GM06990 (cell line): ENCODE results near the gene SLC12A2.

Experiments used
- DNase-seq: peaks from one replicate; pipeline ENCODE4 v3.0.0-alpha.2; 2011; ENCODE audit not compliant: insufficient read length; ENCODE audit errors: extremely low read depth
- H3K27me3 ChIP-seq: replicated peaks from 2 replicates; pipeline ENCODE4 v1.6.0; 2011; ENCODE audit warnings: low read length; ENCODE audit not compliant: control insufficient read depth, insufficient read depth
- H3K36me3 ChIP-seq: 2 replicates; pipeline ENCODE4 v1.5.1; 2011; ENCODE audit warnings: low read length; ENCODE audit not compliant: control insufficient read depth, insufficient read depth
- H3K4me3 ChIP-seq: replicated peaks from 2 replicates; pipeline ENCODE4 v1.5.1; 2011; ENCODE audit warnings: low read depth, mild to moderate bottlenecking, control low read depth, low read length
- CTCF ChIP-seq: IDR thresholded peaks from 2 replicates; pipeline ENCODE4 v1.5.1; 2011; ENCODE audit warnings: low read length, control low read depth, mild to moderate bottlenecking, inconsistent platforms; ENCODE audit not compliant: insufficient read depth, poor library complexity, severe bottlenecking

Gene SLC12A2

GRCh38 chr5:128144491-128144890, 60.9 kb downstream of the SLC12A2 start:
- no peak for DNase-seq
- no peak for TF ChIP-seq CTCF
- H3K4me3 ChIP-seq: no peak overlapping the region
- H3K36me3 ChIP-seq: no peaks in the 10 kb centered on the region
- H3K27me3 ChIP-seq: no peaks in the 10 kb centered on the region

- no peaks in the 10 kb centered on the region for H3K36me3 ChIP-seq
- no peak overlapping the region for H3K4me3 ChIP-seq
- DNase-seq: no peak
- no peaks in the 10 kb centered on the region for H3K27me3 ChIP-seq
- TF ChIP-seq CTCF: no peak
These were observed 63.1 kb downstream of the SLC12A2 start for GRCh38 chr5:128146671-128147070.

GRCh38 chr5:128154943-128155342, 71.4 kb downstream of the SLC12A2 start:
- H3K36me3 ChIP-seq: no peaks in the 10 kb centered on the region
- TF ChIP-seq CTCF: no peak
- H3K27me3 ChIP-seq: no peaks in the 10 kb centered on the region
- DNase-seq: no peak
- H3K4me3 ChIP-seq: no peak overlapping the region

GRCh38 chr5:128155776-128156175, 72.2 kb downstream of the SLC12A2 start:
- no peak for DNase-seq
- Histone ChIP-seq H3K4me3 (no peak overlapping the region), H3K27me3 (no peaks in the 10 kb centered on the region), H3K36me3 (no peaks in the 10 kb centered on the region)
- TF ChIP-seq CTCF: no peak

DNA sequence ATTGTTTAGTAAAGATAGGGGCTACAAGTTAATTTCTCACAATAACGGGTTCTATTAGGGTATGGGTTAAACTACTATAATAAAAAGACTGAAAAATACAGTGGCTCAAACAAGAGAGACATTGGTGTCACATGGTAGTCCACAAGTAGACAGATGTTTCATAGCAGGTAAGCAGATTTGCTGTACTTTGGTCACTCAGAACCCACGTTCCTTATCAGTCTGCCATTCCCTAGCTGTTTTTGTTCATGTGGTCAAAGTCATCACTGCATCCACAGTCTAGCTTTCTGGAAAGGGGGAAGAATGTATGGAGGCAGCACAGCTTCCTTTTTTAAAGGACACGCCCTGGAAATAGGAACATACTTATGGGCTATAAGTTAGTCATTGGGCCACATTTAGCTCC, 73.0 kb downstream of the SLC12A2 start:
- H3K4me3 ChIP-seq: no peak overlapping the region
- no peak for DNase-seq
- no peaks in the 10 kb centered on the region for H3K27me3 ChIP-seq
- no peaks in the 10 kb centered on the region for H3K36me3 ChIP-seq
- no peak for TF ChIP-seq CTCF

- H3K27me3 ChIP-seq: no peaks in the 10 kb centered on the region
- TF ChIP-seq CTCF: no peak
- no peak overlapping the region for H3K4me3 ChIP-seq
- no peaks in the 10 kb centered on the region for H3K36me3 ChIP-seq
- DNase-seq: no peak
These were observed 74.8 kb downstream of the SLC12A2 start for GRCh38 chr5:128158342-128158741.
